Mesodermal cell (in vitro differentiated cells): ENCODE data around the gene SLC25A10.
"Not testable (repeated sequence)": the region's sequence is repeated elsewhere in the genome, so short reads cannot be mapped to it uniquely, and the experiment has no call there.

ENCODE experiments used
- H3K27ac ChIP-seq: 2 replicates; pipeline ENCODE4 v1.7.0; 2013; ENCODE audit warnings: mild to moderate bottlenecking, low read depth, low read length, moderate library complexity; ENCODE audit not compliant: severe bottlenecking
- H3K36me3 ChIP-seq: 2 replicates; pipeline ENCODE4 v1.7.1; 2013; ENCODE audit warnings: mild to moderate bottlenecking, low read length, moderate library complexity; ENCODE audit not compliant: control insufficient read depth, insufficient read depth
- H3K4me1 ChIP-seq: one replicate; pipeline ENCODE4 v1.7.1; 2013; ENCODE audit warnings: mild to moderate bottlenecking, low read length; ENCODE audit not compliant: insufficient read depth, control insufficient read depth, poor library complexity, severe bottlenecking
- H3K4me3 ChIP-seq: 2 replicates; pipeline ENCODE4 v1.7.0; 2013; ENCODE audit warnings: low read length, control low read depth, mild to moderate bottlenecking; ENCODE audit not compliant: insufficient read depth, poor library complexity, severe bottlenecking; ENCODE audit errors: extremely low read depth
- H3K9me3 ChIP-seq: 2 replicates; pipeline ENCODE4 v1.7.1; 2013; ENCODE audit warnings: mild to moderate bottlenecking, low read length, moderate library complexity; ENCODE audit not compliant: control insufficient read depth
- whole genome bisulfite sequencing, 2 experiments: methylation state at CpG; one replicate each; pipeline ENCODE4 v1.1.5; 2013; ENCODE audit warnings: missing lambda C conversion rate in 2 of 2; ENCODE audit not compliant: insufficient coverage in 2 of 2; 5-methylcytosine and 5-hydroxymethylcytosine counted together

The SLC25A10 gene

GRCh38 chr17:81675515-81676221 is 36.4 kb upstream of the SLC25A10 start:
- H3K9me3 ChIP-seq, H3K4me1 ChIP-seq, H3K4me3 ChIP-seq, H3K27ac ChIP-seq: not testable (repeated sequence)
- 34 to 50% methylated on average over 9 to 10 of the region's 18 CpGs for WGBS, 2 experiments
- peaks cover 54% of the 10 kb centered on the region for H3K36me3 ChIP-seq

- Histone ChIP-seq H3K9me3 (no peaks in the 10 kb centered on the region), H3K27ac (no peak overlapping the region), H3K36me3 (peaks cover 50% of the 10 kb centered on the region), H3K4me3 (no peak overlapping the region), H3K4me1 (no peaks in the 10 kb centered on the region)
- 94 to 99% methylated on average over 15 to 17 of the region's 17 CpGs for WGBS, 2 experiments
Measured at GRCh38 chr17:81676906-81677305, 35.2 kb upstream of the SLC25A10 start.

GRCh38 chr17:81680150-81680549 is 31.9 kb upstream of the SLC25A10 start:
- Histone ChIP-seq H3K27ac (no peak overlapping the region), H3K36me3 (peaks cover 23% of the 10 kb centered on the region), H3K4me1 (peaks cover 10% of the 10 kb centered on the region), H3K4me3 (no peak overlapping the region), H3K9me3 (no peaks in the 10 kb centered on the region)
- 96 to 98% methylated on average over 11 of the region's 11 CpGs for WGBS, 2 experiments

- H3K9me3 ChIP-seq: no peaks in the 10 kb centered on the region
- peaks cover 34% of the 10 kb centered on the region for H3K36me3 ChIP-seq
- H3K27ac ChIP-seq: no peak overlapping the region
- 95 to 98% methylated on average over 13 to 17 of the region's 17 CpGs for WGBS, 2 experiments
- H3K4me3 ChIP-seq: no peak overlapping the region
- H3K4me1 ChIP-seq: peaks cover 16% of the 10 kb centered on the region
Measured at GRCh38 chr17:81681672-81682071, 30.4 kb upstream of the SLC25A10 start.

GRCh38 chr17:81682565-81683207 is 29.4 kb upstream of the SLC25A10 start:
- Histone ChIP-seq H3K27ac (peak overlapping the region; percentile 87), H3K36me3 (peaks cover 43% of the 10 kb centered on the region), H3K4me3 (peak overlapping the region; percentile 99), H3K4me1 (peaks cover 16% of the 10 kb centered on the region), H3K9me3 (no peaks in the 10 kb centered on the region)
- 51 to 53% methylated on average over 19 of the region's 19 CpGs for WGBS, 2 experiments

GRCh38 chr17:81683208-81683583 is 28.9 kb upstream of the SLC25A10 start:
- Histone ChIP-seq H3K4me3 (peak overlapping the region; percentile 99), H3K36me3 (peaks cover 48% of the 10 kb centered on the region), H3K27ac (peak overlapping the region; percentile 87), H3K4me1 (peaks cover 16% of the 10 kb centered on the region), H3K9me3 (no peaks in the 10 kb centered on the region)
- 0 to 2% methylated on average over 32 to 37 of the region's 37 CpGs for WGBS, 2 experiments

- Histone ChIP-seq H3K36me3 (peaks cover 55% of the 10 kb centered on the region), H3K4me3 (peak within 1 kb of the TSS; percentile 99), H3K9me3 (no peaks in the 10 kb centered on the region), H3K4me1 (peaks cover 16% of the 10 kb centered on the region), H3K27ac (peak within 1 kb of the TSS; percentile 94)
- 0% methylated on average over 87 to 110 of the region's 112 CpGs for WGBS, 2 experiments
Measured at GRCh38 chr17:81683584-81684441, 28.3 kb upstream of the SLC25A10 start, which contains the start of the genes ARL16 and HGS. TSS of gene ARL16 (minus strand) at chr17:81683797. CDS start at chr17:81683753, 44 bp downstream. TSS of gene HGS (plus strand) at chr17:81684011. CDS start at chr17:81684067, 56 bp downstream.

- WGBS, 2 experiments: 15% methylated on average over 15 of the region's 16 CpGs
- H3K36me3 ChIP-seq: peaks cover 61% of the 10 kb centered on the region
- H3K27ac ChIP-seq: peak overlapping the region; percentile 94
Measured at GRCh38 chr17:81684442-81684911, 27.6 kb upstream of the SLC25A10 start.

GRCh38 chr17:81685108-81685507 is 27.0 kb upstream of the SLC25A10 start:
- Histone ChIP-seq H3K36me3 (peaks cover 64% of the 10 kb centered on the region), H3K4me1 (peaks cover 16% of the 10 kb centered on the region), H3K4me3 (peak overlapping the region; percentile 99), H3K9me3 (no peaks in the 10 kb centered on the region), H3K27ac (peak overlapping the region; percentile 94)
- WGBS, 2 experiments: 83 to 85% methylated on average over 9 to 11 of the region's 12 CpGs

More at GRCh38 chr17:81684442-81684911, 27.6 kb upstream of the SLC25A10 start:
- Histone ChIP-seq H3K9me3 (no peaks in the 10 kb centered on the region), H3K4me3 (peak overlapping the region; percentile 99), H3K4me1 (peaks cover 16% of the 10 kb centered on the region)

GRCh38 chr17:81686614-81687013 is 25.5 kb upstream of the SLC25A10 start:
- peaks cover 16% of the 10 kb centered on the region for H3K4me1 ChIP-seq
- H3K36me3 ChIP-seq: peaks cover 68% of the 10 kb centered on the region
- WGBS, 2 experiments: 96% methylated on average over 19 to 20 of the region's 20 CpGs

More at GRCh38 chr17:81686614-81687013, 25.5 kb upstream of the SLC25A10 start:
- Histone ChIP-seq H3K9me3 (no peaks in the 10 kb centered on the region), H3K4me3 (no peak overlapping the region), H3K27ac (no peak overlapping the region)
